Cardiac muscle cell (in vitro differentiated cells and primary cell): ENCODE results near the gene RANBP3. TPM values are rescaled to one million over a fixed set of nuclear protein-coding genes. Genes with fewer than 3 reads are reported as not detected.

Source experiments
- DNase-seq, 2 donors: peaks; one replicate each; pipeline versions ENCODE4 v3.0.0 to v3.0.0-alpha.2; 2010 to 2017; ENCODE audit warnings: low read depth in 1 of 2, low spot score in 1 of 2
- H3K27ac ChIP-seq: fragments of 200-600 bp; sonication (generic); 2 replicates; pipeline ENCODE4 v1.5.1; 2016
- H3K27me3 ChIP-seq: fragments of 200-600 bp; sonication (generic); 2 replicates; pipeline ENCODE4 v1.6.0; 2016; ENCODE audit warnings: control low read depth
- H3K36me3 ChIP-seq: fragments of 200-600 bp; sonication (generic); 2 replicates; pipeline ENCODE4 v1.5.1; 2016; ENCODE audit warnings: control low read depth
- H3K4me1 ChIP-seq: fragments of 200-600 bp; sonication (generic); 2 replicates; pipeline ENCODE4 v1.8.1; 2017; ENCODE audit warnings: low read depth, mild to moderate bottlenecking, mixed run types
- H3K4me3 ChIP-seq: fragments of 200-600 bp; sonication (generic); 2 replicates; pipeline ENCODE4 v1.5.1; 2016; ENCODE audit warnings: mild to moderate bottlenecking
- H3K9me3 ChIP-seq: fragments of 200-600 bp; sonication (generic); 2 replicates; pipeline ENCODE4 v1.5.1; 2017; ENCODE audit warnings: low read depth, mild to moderate bottlenecking, control low read depth
- CTCF ChIP-seq: IDR thresholded peaks from 2 replicates; pipeline ENCODE4 v1.5.1; 2012; ENCODE audit warnings: low read depth, mild to moderate bottlenecking, low read length
- polyA plus RNA-seq: library from polyadenylated mRNA; unstranded; fragments of >200 nt; fragmentation: Nextera tagmentation; extraction: Ambion mirVana; gene quantifications from 2 replicates; pipeline ENCODE4 v1.2.1, GENCODE V29; 2016
- total RNA-seq: library from RNA; depleted of rRNA; stranded (reverse); fragments of >200 nt; gene quantifications from 2 replicates; pipeline ENCODE4 v1.2.3, GENCODE V29; 2016

Gene RANBP3
- total and polyA plus RNA-seq, 2 experiments from 2014 or later = 17.7 to 108 TPM

- Histone ChIP-seq H3K27me3 (no peaks in the 10 kb centered on the region), H3K9me3 (no peaks in the 10 kb centered on the region), H3K4me3 (peak within 1 kb of the TSS; percentile 85), H3K4me1 (peaks cover 5% of the 10 kb centered on the region), H3K36me3 (peaks cover 3% of the 10 kb centered on the region), H3K27ac (peak within 1 kb of the TSS; percentile 93)
- TF ChIP-seq CTCF = no peak
- peak; percentile 100 for DNase-seq
These were observed 73.4 kb downstream of the RANBP3 start, which contains the start of gene VMAC for GRCh38 chr19:5904352-5905113. VMAC (plus strand) TSS chr19:5904872; CDS start chr19:5904891, 19 bp downstream.

- H3K4me3 ChIP-seq = peak within 1 kb of the TSS; percentile 85
- H3K36me3 ChIP-seq = no peaks in the 10 kb centered on the region
- H3K27ac ChIP-seq = peak within 1 kb of the TSS; percentile 93
- no peaks in the 10 kb centered on the region for H3K27me3 ChIP-seq
- H3K9me3 ChIP-seq = no peaks in the 10 kb centered on the region
- no peak for TF ChIP-seq CTCF
- DNase-seq = peak; percentile 97 to 98
- peaks cover 5% of the 10 kb centered on the region for H3K4me1 ChIP-seq
These were observed 74.2 kb downstream of the RANBP3 start, which contains the start of gene NDUFA11 for GRCh38 chr19:5903624-5904351. NDUFA11 (minus strand) TSS chr19:5903790; CDS start chr19:5903708, 82 bp downstream.

GRCh38 chr19:5903056-5903623 is 74.8 kb downstream of the RANBP3 start:
- Histone ChIP-seq H3K9me3 (no peaks in the 10 kb centered on the region), H3K4me1 (peaks cover 5% of the 10 kb centered on the region), H3K4me3 (peak overlapping the region; percentile 85), H3K27me3 (no peaks in the 10 kb centered on the region), H3K36me3 (no peaks in the 10 kb centered on the region), H3K27ac (peak overlapping the region; percentile 93)
- no peak for TF ChIP-seq CTCF
- peak; percentile 30 to 65 for DNase-seq

- H3K4me3 ChIP-seq = no peak overlapping the region
- H3K4me1 ChIP-seq = peaks cover 5% of the 10 kb centered on the region
- no peaks in the 10 kb centered on the region for H3K27me3 ChIP-seq
- no peaks in the 10 kb centered on the region for H3K9me3 ChIP-seq
- no peak overlapping the region for H3K27ac ChIP-seq
- no peak for TF ChIP-seq CTCF
- H3K36me3 ChIP-seq = peaks cover 7% of the 10 kb centered on the region
- no peak for DNase-seq
These were observed 77.0 kb downstream of the RANBP3 start for GRCh38 chr19:5900976-5901375.

- no peaks in the 10 kb centered on the region for H3K27me3 ChIP-seq
- no peak for DNase-seq
These were observed 78.0 kb downstream of the RANBP3 start for GRCh38 chr19:5899728-5900526.

More at GRCh38 chr19:5899728-5900526, 78.0 kb downstream of the RANBP3 start:
- no peak overlapping the region for H3K4me3 ChIP-seq
- H3K27ac ChIP-seq = no peak overlapping the region
- H3K36me3 ChIP-seq = peaks cover 10% of the 10 kb centered on the region
- no peak for TF ChIP-seq CTCF
- no peaks in the 10 kb centered on the region for H3K9me3 ChIP-seq
- peaks cover 16% of the 10 kb centered on the region for H3K4me1 ChIP-seq
